Measurements from ENCODE around the gene PKNOX2.

DNA sequence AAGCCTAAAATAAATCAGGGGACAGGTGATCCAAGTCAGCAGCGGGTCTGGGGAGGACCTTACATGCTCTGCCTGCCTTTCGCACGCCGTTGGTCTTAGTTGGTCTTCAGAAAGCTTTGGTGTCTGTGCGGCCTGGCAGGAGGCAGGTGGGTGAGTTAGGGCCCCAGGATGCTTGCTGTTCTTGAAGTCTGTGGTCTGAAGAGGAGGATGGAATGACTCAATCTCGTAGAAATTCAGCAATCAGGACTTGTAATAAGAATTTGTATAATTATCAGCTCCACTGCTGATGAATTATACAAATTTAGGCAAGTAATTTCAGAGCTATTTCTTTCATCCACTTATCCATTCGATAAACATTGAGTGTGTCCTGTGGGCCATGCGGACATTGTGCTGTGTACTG lies 193.0 kb downstream of the PKNOX2 start:
- TF ChIP-seq SIN3A (IDR thresholded peaks at IDR 0.05; ENCODE audit: borderline replicate concordance, insufficient read depth, low read length) (no peak), TAF1 (IDR thresholded peaks at IDR 0.05; ENCODE audit: borderline replicate concordance, insufficient read depth, low read length) (no peak), POLR2AphosphoS5 (IDR thresholded peaks at IDR 0.05; ENCODE audit: low read depth, low read length) (no peak), FOXP2 (optimal IDR thresholded peaks at IDR 0.05; ENCODE audit: borderline replicate concordance, extremely low read depth, extremely low read length, insufficient read depth) (no peak)
- TF ChIP-seq, protein P1, sequence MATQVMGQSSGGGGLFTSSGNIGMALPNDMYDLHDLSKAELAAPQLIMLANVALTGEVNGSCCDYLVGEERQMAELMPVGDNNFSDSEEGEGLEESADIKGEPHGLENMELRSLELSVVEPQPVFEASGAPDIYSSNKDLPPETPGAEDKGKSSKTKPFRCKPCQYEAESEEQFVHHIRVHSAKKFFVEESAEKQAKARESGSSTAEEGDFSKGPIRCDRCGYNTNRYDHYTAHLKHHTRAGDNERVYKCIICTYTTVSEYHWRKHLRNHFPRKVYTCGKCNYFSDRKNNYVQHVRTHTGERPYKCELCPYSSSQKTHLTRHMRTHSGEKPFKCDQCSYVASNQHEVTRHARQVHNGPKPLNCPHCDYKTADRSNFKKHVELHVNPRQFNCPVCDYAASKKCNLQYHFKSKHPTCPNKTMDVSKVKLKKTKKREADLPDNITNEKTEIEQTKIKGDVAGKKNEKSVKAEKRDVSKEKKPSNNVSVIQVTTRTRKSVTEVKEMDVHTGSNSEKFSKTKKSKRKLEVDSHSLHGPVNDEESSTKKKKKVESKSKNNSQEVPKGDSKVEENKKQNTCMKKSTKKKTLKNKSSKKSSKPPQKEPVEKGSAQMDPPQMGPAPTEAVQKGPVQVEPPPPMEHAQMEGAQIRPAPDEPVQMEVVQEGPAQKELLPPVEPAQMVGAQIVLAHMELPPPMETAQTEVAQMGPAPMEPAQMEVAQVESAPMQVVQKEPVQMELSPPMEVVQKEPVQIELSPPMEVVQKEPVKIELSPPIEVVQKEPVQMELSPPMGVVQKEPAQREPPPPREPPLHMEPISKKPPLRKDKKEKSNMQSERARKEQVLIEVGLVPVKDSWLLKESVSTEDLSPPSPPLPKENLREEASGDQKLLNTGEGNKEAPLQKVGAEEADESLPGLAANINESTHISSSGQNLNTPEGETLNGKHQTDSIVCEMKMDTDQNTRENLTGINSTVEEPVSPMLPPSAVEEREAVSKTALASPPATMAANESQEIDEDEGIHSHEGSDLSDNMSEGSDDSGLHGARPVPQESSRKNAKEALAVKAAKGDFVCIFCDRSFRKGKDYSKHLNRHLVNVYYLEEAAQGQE (IDR thresholded peaks at IDR 0.05; ENCODE audit: insufficient read depth in 1 of 2, low read depth in 2 of 2, low read length in 2 of 2) = no peak
